ENCODE measurements around the gene SLC39A1.

- TF ChIP-seq POLR2A (IDR thresholded peaks at IDR 0.05; ENCODE audit: low read length) (no peak), CTCF (IDR thresholded peaks at IDR 0.05) (no peak), JUN (IDR thresholded peaks at IDR 0.05) (no peak), USF2 (IDR thresholded peaks at IDR 0.05) (no peak), RAD21 (conservative IDR thresholded peaks at IDR 0.05 in 1 of 2, IDR thresholded peaks at IDR 0.05 in 1 of 2) (no peak)
Measured at GRCh38 chr1:153945131-153945794, 18.1 kb downstream of the SLC39A1 start.

Data from A549 (cell line).